ENCODE data around the gene TMEM9B.

GRCh38 chr11:9013373-9013772 is 49.1 kb upstream of the TMEM9B start:
- TF ChIP-seq CTCF (IDR thresholded peaks at IDR 0.05) (no peak), POLR2A (IDR thresholded peaks at IDR 0.05) (no peak)

All from right lobe of liver (tissue), 4 donors.